Muscle of leg (tissue), 16 donors: ENCODE data around the gene BCAT1. TPM values are rescaled to one million over a fixed set of nuclear protein-coding genes. Genes with fewer than 3 reads are reported as not detected.

Source experiments
- DNase-seq: peaks from one replicate; pipeline ENCODE4 v3.0.0; 2013
- H3K27ac ChIP-seq: one replicate; pipeline ENCODE4 v1.5.1; 2013; ENCODE audit warnings: mild to moderate bottlenecking, low read length, control low read depth
- H3K27me3 ChIP-seq: one replicate; pipeline ENCODE4 v1.6.1; 2013; ENCODE audit warnings: low read length; ENCODE audit not compliant: control insufficient read depth, insufficient read depth
- H3K36me3 ChIP-seq: one replicate; pipeline ENCODE4 v1.6.1; 2013; ENCODE audit warnings: low read length; ENCODE audit not compliant: control insufficient read depth, insufficient read depth
- H3K4me1 ChIP-seq: one replicate; pipeline ENCODE4 v1.6.1; 2013; ENCODE audit warnings: low read length; ENCODE audit not compliant: control insufficient read depth, insufficient read depth
- H3K4me3 ChIP-seq: one replicate; pipeline ENCODE4 v1.5.1; 2013; ENCODE audit warnings: low read length, control low read depth
- H3K9me3 ChIP-seq: replicated peaks from 2 replicates; pipeline ENCODE4 v1.6.1; 2013; ENCODE audit warnings: low read depth, low read length; ENCODE audit not compliant: control insufficient read depth
- WGBS: methylation state at CpG from one replicate; pipeline ENCODE4 v1.1.5; 2013; ENCODE audit warnings: missing lambda C conversion rate; ENCODE audit not compliant: insufficient coverage; 5-methylcytosine and 5-hydroxymethylcytosine counted together
- long read RNA-seq, 11 donors: transcript quantifications; one replicate each; lab custom pipeline, GENCODE V29; 2026
- polyA plus RNA-seq, 8 donors: library from polyadenylated mRNA; unstranded; fragments of 120-200 nt; gene quantifications; one replicate each; pipeline versions ENCODE4 v1.2.1 to v1.2.3, GENCODE V29; 2013; ENCODE audit warnings: inconsistent platforms in 1 of 8, low replicate concordance in 1 of 8; ENCODE audit not compliant: insufficient read length in 8 of 8, insufficient read depth in 1 of 8
- total RNA-seq: library from RNA; stranded (reverse); fragments of 120-200 nt; gene quantifications from one replicate; pipeline ENCODE4 v1.2.4, GENCODE V29; 2013

The BCAT1 gene, protein sequence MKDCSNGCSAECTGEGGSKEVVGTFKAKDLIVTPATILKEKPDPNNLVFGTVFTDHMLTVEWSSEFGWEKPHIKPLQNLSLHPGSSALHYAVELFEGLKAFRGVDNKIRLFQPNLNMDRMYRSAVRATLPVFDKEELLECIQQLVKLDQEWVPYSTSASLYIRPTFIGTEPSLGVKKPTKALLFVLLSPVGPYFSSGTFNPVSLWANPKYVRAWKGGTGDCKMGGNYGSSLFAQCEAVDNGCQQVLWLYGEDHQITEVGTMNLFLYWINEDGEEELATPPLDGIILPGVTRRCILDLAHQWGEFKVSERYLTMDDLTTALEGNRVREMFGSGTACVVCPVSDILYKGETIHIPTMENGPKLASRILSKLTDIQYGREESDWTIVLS
- total RNA-seq (58.1 TPM), polyA plus RNA-seq (10 to 100 TPM; 25.4 to 69.5 (median 56.3) TPM)
- long read RNA-seq, donor 1, result 0 reads
- long read RNA-seq, donor 2, full-length matches to known transcripts, result 2 of 2 reads
- long read RNA-seq, donor 2, partial matches to known transcripts, result 0 of 2 reads
- long read RNA-seq, donor 2, other reads (novel, unspliced or antisense), result 0 of 2 reads
- long read RNA-seq, donor 3, full-length matches to known transcripts, result 8 of 8 reads
- long read RNA-seq, donor 3, partial matches to known transcripts, result 0 of 8 reads
- long read RNA-seq, donor 3, other reads (novel, unspliced or antisense), result 0 of 8 reads
- long read RNA-seq, donor 4, full-length matches to known transcripts, result 8 of 8 reads
- long read RNA-seq, donor 4, partial matches to known transcripts, result 0 of 8 reads
- long read RNA-seq, donor 4, other reads (novel, unspliced or antisense), result 0 of 8 reads
- long read RNA-seq, donor 5, full-length matches to known transcripts, result 21 of 21 reads
- long read RNA-seq, donor 5, partial matches to known transcripts, result 0 of 21 reads
- long read RNA-seq, donor 5, other reads (novel, unspliced or antisense), result 0 of 21 reads
- long read RNA-seq, donor 6, full-length matches to known transcripts, result 16 of 16 reads
- long read RNA-seq, donor 6, partial matches to known transcripts, result 0 of 16 reads
- long read RNA-seq, donor 6, other reads (novel, unspliced or antisense), result 0 of 16 reads
- long read RNA-seq, donor 7, full-length matches to known transcripts, result 15 of 15 reads
- long read RNA-seq, donor 7, partial matches to known transcripts, result 0 of 15 reads
- long read RNA-seq, donor 7, other reads (novel, unspliced or antisense), result 0 of 15 reads
- long read RNA-seq, donor 8, full-length matches to known transcripts, result 3 of 3 reads
- long read RNA-seq, donor 8, partial matches to known transcripts, result 0 of 3 reads
- long read RNA-seq, donor 8, other reads (novel, unspliced or antisense), result 0 of 3 reads
- long read RNA-seq, donor 9, full-length matches to known transcripts, result 12 of 55 reads
- long read RNA-seq, donor 9, partial matches to known transcripts, result 43 of 55 reads
- long read RNA-seq, donor 9, other reads (novel, unspliced or antisense), result 0 of 55 reads
- long read RNA-seq, donor 10, full-length matches to known transcripts, result 21 of 21 reads
- long read RNA-seq, donor 10, partial matches to known transcripts, result 0 of 21 reads
- long read RNA-seq, donor 10, other reads (novel, unspliced or antisense), result 0 of 21 reads
- long read RNA-seq, donor 11, full-length matches to known transcripts, result 10 of 10 reads
- long read RNA-seq, donor 11, partial matches to known transcripts, result 0 of 10 reads
- long read RNA-seq, donor 11, other reads (novel, unspliced or antisense), result 0 of 10 reads

DNA sequence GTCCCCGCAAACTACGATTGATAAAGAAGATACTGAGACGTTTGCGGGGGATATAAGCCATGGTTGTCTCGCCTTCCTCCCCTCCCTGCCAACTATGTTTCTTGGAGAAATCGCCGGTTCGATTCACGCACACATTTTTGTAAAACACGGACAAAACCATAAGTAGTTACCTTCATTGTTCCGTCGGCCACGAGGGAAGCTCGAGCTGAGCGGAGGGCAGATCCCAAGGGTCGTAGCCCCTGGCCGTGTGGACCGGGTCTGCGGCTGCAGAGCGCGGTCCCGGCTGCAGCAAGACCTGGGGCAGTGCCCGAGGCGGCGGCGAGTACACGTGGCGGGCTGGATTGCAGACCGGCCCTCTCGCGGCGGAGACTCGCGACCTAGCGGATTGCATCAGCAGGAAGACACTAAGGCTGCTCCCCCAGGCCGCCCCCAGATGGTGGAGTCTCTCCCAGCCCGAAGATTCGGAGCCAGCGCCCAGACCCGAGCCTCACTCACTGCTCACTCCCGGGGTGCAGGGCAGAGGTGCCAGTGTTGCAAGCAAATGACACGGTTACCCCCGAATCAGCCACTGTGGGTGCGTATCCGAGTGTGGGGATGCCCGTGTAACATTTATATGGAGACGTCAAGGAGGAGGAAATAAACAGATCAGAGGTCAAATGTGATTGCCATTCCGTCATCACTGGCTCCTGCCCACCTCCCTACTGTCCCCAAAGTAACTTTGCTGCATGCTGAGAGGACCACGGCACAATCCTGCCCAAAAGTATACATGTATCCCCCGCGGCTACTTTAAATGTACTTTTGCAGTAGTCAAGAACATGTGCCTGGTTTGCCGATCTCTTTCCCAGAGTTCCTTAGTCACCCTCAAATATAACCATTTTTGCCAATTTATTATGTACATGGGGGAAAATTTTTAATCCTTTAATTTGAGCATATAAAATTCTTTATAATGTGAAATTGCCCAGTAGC, at the start of gene BCAT1:
BCAT1 (minus strand) TSS at position 345 of the 966 bp plus-strand sequence; CDS start at position 176, 169 bp downstream.
- DNase-seq, result peak; percentile 88
- Histone ChIP-seq H3K9me3 (no peaks in the 10 kb centered on the region), H3K36me3 (no peaks in the 10 kb centered on the region), H3K27ac (peak within 1 kb of the TSS; percentile 90), H3K27me3 (no peaks in the 10 kb centered on the region), H3K4me3 (peak within 1 kb of the TSS; percentile 86), H3K4me1 (peaks cover 10% of the 10 kb centered on the region)
- WGBS, result under 1% methylated on average over 44 of the region's 52 CpGs

DNA sequence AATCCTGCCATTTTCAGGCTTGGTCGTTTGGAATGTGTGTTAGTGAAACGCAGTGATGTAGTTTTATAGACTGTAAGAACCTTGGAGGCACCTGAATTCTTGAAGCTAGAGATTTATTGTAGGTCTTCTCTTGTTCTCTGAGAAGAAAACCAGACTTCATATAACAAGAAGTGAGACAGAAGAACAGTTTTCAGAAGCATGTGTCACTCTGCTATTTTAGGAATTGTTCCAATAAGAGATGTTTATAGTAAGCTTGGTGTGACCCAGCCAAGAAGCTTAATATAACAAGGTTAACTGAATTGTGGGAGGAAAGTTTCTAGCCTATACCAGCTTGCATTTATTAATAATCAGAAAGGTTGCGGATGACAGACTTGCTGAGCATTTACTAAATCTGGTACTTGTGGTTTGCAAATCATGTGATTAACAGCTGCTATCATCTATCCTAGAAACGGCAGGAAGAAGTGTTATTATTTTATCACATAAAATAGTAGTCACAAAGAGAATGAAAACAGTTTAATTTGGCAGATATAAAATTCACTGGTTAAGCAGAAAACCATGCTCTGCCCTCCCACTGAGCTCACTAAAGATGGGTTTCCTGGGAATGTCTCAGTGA, 49.2 kb upstream of the BCAT1 start:
- no peaks in the 10 kb centered on the region for H3K9me3 ChIP-seq
- peak; percentile 39 for DNase-seq
- no peaks in the 10 kb centered on the region for H3K27me3 ChIP-seq
- no peaks in the 10 kb centered on the region for H3K4me1 ChIP-seq
- WGBS, result no CpG with 5 or more reads among the region's 4 CpGs
- H3K27ac ChIP-seq, result no peak overlapping the region
- no peak overlapping the region for H3K4me3 ChIP-seq
- no peaks in the 10 kb centered on the region for H3K36me3 ChIP-seq

DNA sequence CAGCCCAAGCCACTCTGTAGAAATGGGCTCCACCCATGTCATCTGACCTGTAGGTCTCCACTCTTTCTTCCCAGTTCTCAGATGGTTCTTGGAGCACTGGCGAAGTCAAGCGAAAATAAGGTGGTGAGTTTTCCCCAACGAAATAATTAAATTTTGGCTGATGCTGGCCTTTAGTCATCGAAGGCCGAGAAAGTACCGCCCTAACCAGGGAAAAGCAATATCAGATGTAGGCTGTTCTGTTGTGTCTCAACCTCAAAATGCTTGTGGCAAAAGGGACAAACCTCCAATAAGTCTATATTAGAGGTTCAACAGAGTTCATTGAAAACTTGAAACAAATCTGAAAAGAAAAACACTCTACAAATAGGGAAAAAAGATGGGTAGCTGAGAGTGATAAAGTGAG, 48.6 kb upstream of the BCAT1 start:
- Histone ChIP-seq H3K4me3 (no peak overlapping the region), H3K36me3 (no peaks in the 10 kb centered on the region), H3K27ac (no peak overlapping the region), H3K27me3 (no peaks in the 10 kb centered on the region), H3K4me1 (no peaks in the 10 kb centered on the region), H3K9me3 (no peaks in the 10 kb centered on the region)
- 57% methylated on average over 6 of the region's 6 CpGs for WGBS
- no peak for DNase-seq

DNA sequence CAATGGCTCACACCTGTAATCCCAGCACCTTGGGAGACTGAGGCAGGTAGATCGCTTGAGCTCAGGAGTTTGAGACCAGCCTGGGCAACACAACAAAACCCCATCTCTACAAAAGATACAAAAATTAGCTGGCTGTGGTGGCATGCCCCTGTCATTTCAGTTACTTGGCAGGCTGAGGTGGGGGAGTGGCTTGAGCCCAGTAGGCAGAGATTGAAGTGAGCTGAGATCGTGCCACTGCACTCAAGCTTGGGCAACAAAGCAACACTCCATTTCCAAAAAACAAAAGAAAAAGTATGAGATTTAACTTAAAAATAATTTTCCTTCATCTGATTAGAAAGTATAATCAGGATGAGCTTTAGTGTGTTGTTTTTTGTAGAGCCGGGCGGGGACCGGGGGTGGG, 47.9 kb upstream of the BCAT1 start:
- Histone ChIP-seq H3K4me1 (no peaks in the 10 kb centered on the region), H3K4me3 (no peak overlapping the region), H3K36me3 (no peaks in the 10 kb centered on the region), H3K27me3 (no peaks in the 10 kb centered on the region), H3K27ac (no peak overlapping the region), H3K9me3 (no peaks in the 10 kb centered on the region)
- WGBS, result no CpG with 5 or more reads among the region's 5 CpGs
- no peak for DNase-seq

DNA sequence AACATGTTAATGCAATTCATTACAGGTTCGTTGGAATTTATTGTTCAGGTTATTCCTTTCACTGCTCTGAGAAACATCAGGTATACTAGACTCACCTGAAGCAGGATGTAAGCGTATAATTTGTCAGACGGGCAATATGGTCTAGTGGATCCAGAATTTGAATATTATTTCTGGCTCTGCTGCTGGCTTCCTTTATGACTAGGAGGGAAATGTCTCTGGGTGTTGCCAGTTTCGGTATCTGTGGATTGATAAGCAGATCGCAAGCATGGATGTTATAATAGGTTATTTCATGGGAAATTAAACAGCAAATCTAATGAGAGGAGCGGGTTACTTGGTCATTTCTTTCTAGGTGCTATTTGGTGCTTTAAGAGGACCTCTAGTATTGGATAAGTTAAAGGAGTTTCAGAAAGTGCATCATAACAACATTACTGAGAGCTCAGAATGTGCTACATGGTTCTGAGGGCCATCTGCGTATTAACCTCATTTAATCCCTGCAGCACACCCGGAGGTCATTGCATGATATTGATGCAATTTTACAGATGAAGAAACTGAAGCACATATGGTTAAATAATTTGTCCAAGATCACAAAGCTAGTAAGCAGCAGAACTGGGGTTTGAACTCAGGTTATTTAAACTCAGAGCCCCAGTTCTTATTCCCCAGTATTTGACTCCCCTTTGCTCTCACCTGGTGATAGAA, 47.3 kb upstream of the BCAT1 start:
- Histone ChIP-seq H3K27ac (no peak overlapping the region), H3K36me3 (no peaks in the 10 kb centered on the region), H3K27me3 (no peaks in the 10 kb centered on the region), H3K4me3 (no peak overlapping the region), H3K9me3 (no peaks in the 10 kb centered on the region), H3K4me1 (no peaks in the 10 kb centered on the region)
- WGBS, result 93% methylated on average over 3 of the region's 8 CpGs
- DNase-seq, result no peak

DNA sequence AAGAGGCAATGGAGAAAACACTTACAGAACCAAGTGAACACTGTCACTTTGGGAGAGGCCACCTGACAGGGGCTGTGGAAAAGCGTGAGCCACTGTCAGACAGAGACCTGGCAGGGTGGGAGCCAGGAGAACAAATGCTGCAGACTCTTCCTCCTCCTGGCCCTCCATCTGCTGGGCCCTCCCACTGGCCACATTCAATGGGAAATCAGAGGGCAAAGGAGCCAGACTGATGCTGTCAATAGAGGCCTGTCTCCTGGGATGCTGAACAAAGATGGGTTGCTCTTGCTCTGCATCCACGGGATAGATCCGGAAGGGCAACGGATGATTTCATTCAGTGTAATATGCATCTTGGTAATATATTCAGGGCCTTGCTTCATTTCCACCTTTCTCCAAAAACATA, 44.9 kb upstream of the BCAT1 start:
- H3K9me3 ChIP-seq, result no peaks in the 10 kb centered on the region
- H3K4me1 ChIP-seq, result no peaks in the 10 kb centered on the region
- H3K36me3 ChIP-seq, result no peaks in the 10 kb centered on the region
- no peak overlapping the region for H3K27ac ChIP-seq
- H3K27me3 ChIP-seq, result peaks cover 3% of the 10 kb centered on the region
- H3K4me3 ChIP-seq, result no peak overlapping the region
- 73% methylated on average over 1 of the region's 4 CpGs for WGBS
- DNase-seq, result no peak

DNA sequence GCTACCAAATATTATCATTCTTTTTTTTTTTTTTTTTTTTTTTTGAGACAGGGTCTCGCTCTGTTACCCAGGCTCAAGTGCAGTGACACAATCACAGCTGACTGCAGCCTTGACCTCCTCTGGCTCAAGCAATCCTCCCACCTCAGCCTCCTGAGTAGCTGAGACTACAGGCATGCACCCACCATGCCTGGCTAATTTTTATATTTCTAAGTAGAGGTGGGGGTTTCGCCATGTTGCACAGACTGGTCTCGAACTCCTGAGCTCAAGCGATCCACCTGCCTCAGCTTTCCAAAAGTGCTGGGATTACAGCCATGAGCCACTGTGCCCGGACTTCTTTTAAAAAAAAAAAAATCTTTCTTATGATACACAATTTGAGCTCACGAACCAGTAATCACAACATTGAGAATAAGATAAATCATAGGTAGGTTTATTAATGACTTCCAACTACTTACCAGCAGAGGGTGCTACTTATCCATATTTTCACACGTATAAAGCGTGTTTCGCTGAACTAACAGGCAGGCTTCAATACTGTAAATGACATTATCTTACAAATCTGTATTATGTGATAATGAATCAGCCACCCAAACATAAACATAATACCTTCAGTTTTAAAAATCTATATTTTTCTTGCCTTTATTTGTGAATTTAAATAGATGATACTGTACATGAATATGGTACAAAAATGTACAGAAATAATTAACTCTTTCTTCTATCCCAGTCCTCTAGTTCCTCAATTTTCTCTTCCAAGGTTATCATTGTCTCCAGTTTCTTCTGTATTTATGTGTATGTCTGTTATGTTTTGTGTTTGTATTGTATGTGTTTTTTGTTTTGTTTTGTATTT, 42.5 kb upstream of the BCAT1 start:
- Histone ChIP-seq H3K4me1 (no peaks in the 10 kb centered on the region), H3K4me3 (no peak overlapping the region), H3K27ac (no peak overlapping the region), H3K9me3 (no peaks in the 10 kb centered on the region), H3K36me3 (no peaks in the 10 kb centered on the region), H3K27me3 (peaks cover 3% of the 10 kb centered on the region)
- WGBS, result no CpG with 5 or more reads among the region's 9 CpGs
- DNase-seq, result peak; percentile 66
